GM18519 (cell line): ENCODE measurements around the gene GARIN5A.

Experiments
- ATAC-seq: cut with Tn5 transposase; IDR thresholded peaks from one replicate; pipeline ENCODE4 v1.9.1; 2021; ENCODE audit warnings: mild to moderate bottlenecking, moderate library complexity; ENCODE audit not compliant: unreplicated experiment, low FRiP score

Gene GARIN5A

GRCh38 chr19:50437862-50438449, 38.7 kb downstream of the GARIN5A start:
- ATAC-seq: no peak

DNA sequence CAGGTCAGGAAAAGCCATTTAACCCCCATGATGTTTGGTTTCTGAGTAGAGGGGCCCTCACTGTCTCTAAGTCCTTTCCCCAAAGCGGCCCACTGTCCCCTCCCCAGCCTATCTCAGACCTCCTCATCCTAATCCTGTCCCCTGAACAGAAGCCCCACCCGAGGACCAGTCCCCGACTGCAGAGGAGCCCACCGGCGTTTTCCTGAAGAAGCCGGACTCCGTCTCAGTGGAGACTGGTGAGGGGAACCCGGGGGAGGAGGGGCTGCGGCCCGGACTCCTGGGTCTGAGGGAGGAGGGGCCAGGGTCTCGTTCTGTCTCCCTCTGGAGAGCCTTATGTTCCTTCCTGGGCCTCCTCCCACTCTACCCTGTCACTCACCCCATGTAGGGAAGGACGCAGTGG, 41.0 kb downstream of the GARIN5A start:
- no peak for ATAC-seq

- no peak for ATAC-seq
Observed at GRCh38 chr19:50435221-50435620, 41.4 kb downstream of the GARIN5A start.

DNA sequence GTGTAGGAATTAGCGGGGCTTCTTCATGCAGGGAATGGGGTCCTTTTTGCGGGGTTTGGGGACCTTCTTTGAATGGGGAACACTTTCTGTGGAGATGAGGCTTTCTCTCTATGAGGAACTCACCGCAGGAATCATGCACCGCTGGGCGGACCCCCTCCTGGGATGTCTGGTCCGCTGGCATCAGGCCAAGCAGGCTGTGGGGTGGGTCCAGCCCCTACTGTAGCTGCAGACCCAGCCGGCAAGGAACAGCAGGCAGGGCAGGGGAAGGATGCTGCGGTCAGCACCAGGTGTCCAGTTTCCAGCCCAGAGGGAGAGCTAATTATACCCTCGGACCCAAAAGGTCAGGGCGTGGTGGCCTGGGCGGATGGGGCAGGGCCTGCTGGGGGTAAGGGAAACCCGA, 42.1 kb downstream of the GARIN5A start:
- no peak for ATAC-seq

GRCh38 chr19:50433201-50434180, 43.2 kb downstream of the GARIN5A start:
- ATAC-seq: no peak

GRCh38 chr19:50432221-50433028, 44.2 kb downstream of the GARIN5A start, which contains the start of gene MYBPC2:
Gene MYBPC2, plus strand, starts transcription at chr19:50432892. Its CDS starts 62 bp downstream, at chr19:50432954.
- no peak for ATAC-seq

GRCh38 chr19:50431343-50432220, 45.1 kb downstream of the GARIN5A start:
- peak; percentile 51 for ATAC-seq

DNA sequence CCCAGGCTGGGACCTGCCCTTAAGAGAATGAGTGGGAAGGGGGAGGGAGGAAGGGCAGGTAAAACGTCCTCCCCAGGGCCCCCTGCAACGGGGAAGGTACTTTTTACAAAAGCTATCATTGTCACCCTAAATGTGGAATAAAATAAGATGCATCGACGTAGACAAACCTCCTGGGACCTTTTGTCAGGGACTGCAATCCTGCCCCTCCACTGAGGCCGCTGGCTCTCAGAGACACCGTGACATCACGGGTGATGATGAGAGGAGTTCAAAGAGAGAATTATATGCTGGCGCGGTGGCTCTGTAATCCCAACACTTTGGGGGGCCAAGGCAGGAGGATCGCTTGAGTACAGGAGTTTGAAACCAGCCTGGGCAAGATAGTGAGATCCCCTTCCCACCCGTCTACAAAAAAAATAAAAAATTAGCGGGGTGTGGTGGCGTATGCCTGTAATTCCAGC, 45.7 kb downstream of the GARIN5A start:
- no peak for ATAC-seq

- no peak for ATAC-seq
Observed at GRCh38 chr19:50428772-50429463, 47.7 kb downstream of the GARIN5A start.

DNA sequence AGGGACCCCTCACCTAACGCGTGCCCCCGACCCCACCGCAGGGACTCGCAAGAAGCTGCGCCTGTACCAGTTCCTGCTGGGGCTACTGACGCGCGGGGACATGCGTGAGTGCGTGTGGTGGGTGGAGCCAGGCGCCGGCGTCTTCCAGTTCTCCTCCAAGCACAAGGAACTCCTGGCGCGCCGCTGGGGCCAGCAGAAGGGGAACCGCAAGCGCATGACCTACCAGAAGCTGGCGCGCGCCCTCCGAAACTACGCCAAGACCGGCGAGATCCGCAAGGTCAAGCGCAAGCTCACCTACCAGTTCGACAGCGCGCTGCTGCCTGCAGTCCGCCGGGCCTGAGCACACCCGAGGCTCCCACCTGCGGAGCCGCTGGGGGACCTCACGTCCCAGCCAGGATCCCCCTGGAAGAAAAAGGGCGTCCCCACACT, 48.6 kb downstream of the GARIN5A start:
- no peak for ATAC-seq

DNA sequence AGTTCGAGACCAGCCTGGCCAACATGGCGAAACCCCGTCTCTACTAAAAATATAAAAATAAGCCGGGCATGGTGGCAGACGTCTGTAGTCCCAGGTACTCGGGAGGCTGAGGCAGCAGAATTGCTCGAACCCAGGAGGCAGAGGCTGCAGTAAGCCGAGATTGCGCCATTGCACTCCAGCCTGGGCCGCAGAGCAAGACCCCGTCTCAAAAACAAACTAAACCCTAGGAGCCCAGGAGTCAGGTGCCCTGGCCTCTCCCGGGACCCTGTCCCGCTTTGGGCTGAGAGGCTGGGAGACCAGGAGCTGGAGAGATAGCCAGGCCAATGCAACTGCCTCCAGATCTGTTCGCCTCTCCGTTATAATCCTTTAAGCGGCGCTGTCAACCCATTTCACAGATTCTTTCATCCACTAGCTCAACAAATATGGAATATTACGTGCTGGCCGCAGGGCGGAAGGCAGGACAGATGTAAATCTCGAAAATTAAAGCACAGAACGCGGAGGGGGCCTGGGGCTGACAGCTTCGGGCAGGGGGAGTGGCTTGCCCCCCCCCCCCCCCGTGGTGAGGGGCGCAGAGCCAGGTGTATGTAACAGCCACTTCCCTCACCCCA, 49.2 kb downstream of the GARIN5A start:
- ATAC-seq: no peak

DNA sequence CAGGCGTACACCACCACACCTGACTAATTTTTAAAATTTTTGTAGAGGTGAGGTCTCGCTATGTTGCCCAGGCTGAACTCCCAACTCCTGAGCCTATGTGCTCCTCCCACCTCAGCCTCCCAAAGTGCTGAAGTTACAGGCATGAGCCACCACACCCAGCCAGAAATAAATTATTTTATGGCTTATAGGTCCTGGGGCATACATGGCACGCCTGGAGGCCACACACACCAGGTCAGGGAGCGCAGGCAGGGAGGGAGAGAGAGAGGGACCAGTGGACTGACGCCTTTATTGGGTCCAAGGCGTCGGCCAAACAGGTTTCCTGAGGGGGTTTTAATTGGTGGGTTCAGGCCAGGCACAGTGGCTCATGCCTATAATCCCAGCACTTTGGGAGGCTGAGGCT, 51.1 kb downstream of the GARIN5A start:
- no peak for ATAC-seq

DNA sequence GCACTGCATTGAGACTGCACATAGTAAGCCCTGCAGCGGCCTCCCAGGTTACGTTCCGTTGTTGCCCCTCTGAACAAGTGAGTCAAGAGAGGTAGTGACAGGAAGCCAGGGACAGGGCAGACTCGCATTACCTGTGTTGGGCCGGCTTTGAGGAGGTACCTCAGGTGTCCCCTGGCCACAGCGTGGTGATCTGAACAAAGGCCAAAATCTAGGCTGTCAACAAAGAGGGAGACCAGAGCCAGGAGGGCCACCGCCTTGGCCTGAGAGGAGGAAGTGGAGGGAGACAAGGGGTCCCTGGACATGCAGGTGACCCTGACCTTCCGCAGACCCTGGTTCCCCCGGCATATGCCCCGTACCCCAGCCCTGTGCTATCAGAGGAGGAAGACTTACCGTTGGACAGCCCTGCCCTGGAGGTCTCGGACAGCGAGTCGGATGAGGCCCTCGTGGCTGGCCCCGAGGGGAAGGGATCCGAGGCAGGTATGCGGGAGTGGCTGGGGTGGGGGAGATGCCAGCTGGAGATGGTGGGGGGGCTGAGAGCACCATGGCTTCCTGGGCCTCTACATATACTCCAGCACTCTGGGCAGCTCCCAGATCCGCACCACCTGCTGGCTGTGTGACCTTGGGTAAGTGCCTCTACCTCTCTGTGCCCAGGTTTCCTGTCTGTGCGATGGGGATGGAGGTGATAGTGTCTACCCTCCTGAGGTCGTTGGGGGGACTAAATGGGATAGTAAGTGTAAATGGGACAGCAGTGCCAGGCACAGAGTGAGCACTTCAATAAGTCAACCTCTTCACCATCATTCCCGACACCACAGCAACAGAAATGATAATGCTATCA, 53.2 kb downstream of the GARIN5A start:
- ATAC-seq: no peak

- ATAC-seq: no peak
Observed at GRCh38 chr19:50422397-50423278, 54.0 kb downstream of the GARIN5A start.

DNA sequence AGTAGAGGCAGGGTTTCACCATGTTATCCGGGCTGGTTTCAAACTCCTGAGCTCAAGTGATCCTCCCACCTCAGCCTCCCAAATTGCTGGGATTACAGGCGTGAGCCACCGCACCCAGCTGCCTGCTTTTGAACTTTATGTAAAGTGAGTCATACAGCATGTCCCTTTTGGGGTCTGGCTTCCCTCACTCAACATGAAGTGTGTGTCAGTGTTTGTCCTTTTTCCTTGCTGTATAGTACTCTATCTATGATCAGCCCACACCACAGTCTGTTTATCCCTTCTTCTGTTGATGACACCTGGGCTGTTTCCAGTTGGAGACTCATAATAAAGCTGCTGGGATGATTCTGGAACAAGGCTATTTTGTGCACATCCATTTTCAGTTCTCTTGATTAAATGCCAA, 55.8 kb downstream of the GARIN5A start:
- ATAC-seq: no peak

DNA sequence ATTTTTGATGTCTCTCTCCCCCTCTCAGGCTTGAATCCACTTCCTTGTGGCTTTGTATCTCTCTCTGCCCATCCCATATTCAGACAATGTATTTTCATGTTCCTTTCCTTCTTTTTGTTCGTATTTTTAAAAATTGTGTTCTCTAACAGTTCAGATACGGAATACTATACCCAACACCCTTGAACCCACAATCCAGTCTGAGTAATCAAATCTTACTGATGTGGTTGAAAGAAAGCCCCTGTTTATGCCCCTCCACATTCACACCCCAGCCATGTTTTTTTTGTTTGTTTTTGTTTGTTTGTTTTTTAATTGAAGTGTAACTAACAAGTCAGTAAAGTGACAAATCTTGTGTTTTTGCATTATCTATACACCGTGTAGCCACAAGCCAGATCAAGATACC, 56.5 kb downstream of the GARIN5A start:
- no peak for ATAC-seq

GRCh38 chr19:50419580-50420035, 57.0 kb downstream of the GARIN5A start:
- no peak for ATAC-seq
